ENCODE data around the gene TNIP1.

Gene TNIP1

DNA sequence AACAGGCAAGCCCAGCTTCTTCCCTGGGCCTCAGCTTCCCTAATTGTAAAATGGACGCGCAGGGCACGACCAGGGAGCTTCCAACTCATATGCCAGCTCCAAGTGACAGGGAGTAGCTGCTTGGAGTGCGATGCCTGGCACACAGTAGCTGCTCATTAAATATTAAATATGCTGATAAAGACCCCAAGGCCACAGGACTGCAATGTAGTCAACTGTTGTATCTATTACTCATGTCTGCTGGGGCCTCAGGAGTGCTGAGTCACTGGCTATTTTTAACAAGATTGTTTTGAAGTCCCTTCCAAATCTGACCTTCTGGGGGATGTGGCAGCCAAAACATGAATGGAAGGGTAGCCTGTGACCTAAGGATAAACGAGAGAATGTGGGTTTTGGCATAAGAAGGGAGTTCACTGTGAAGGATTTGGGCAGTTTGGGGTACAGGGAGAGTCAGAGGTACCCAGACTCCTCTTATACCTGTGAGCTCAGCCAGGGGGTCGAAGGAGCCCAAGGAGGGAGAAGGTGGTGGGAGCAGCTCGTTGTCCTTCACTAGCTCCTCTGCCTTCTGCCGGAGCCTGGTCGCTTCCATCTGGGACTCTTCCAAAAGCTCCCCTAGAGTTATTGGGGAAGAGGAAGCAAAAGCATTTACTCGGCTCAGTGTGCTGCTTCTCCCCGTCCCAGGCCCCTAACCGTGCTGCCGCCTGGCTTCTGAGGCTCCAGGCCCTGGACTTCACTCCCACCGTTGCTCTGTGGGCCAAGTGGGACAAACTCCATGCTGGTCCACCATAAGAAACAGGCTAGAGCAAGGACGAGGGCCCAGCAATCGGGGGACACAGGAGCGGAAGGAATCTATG, 17.5 kb downstream of the TNIP1 start:
- no peak for DNase-seq (ENCODE audit: low read depth)

DNA sequence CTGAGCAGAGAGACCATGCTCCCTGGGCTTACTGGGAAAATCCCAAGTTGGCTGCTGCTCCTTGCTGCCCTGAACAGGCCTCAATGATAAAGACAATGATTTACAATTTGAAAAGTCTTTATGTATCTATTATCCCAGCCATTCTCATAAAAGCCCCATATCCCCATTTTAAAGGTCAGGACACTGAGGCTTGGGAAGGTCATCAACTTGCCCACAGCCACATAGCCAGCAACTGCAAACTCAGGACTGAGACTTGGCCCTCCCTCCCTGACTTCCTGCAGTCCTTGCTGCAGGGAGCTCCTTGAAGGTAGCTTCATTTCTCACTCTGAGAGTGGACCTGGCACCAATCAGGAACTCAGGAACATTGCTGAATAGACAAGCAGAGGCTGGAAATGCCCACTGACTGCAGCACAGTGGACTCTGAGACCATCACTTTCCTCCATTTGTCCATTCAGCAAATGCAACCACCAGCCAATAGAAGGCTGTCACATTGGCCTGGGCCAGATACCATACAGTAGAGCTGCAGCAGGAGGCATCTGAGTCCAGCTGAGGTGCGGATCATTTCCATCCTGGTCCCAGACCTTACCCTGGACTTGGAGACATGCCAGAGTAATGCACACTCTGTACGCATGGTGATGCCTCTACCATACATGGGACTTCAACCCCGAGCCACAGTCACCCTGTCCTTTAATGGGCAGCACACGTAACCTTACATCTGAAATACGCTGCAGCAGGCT, 18.3 kb downstream of the TNIP1 start:
- DNase-seq (ENCODE audit: low read depth) = no peak

DNA sequence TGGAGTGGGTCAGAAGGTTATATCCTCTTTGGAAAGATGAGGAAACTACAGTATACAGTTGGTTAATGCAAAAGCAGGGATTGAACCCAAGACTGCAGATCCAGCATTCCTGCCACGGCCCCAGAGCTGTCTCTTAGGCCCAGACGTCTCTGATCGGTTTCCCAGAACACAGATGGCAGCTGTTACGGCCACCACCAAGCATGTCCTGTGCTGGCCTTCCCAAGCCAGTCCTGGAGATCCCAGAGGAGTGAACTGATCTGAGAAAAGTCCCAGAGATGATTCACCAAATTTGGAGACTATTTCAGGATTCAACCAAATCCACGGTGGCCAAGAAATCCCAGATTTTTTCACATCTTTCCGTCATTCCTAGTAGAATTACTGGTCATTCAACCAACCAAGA, 20.1 kb downstream of the TNIP1 start:
- DNase-seq (ENCODE audit: low read depth) = no peak

DNA sequence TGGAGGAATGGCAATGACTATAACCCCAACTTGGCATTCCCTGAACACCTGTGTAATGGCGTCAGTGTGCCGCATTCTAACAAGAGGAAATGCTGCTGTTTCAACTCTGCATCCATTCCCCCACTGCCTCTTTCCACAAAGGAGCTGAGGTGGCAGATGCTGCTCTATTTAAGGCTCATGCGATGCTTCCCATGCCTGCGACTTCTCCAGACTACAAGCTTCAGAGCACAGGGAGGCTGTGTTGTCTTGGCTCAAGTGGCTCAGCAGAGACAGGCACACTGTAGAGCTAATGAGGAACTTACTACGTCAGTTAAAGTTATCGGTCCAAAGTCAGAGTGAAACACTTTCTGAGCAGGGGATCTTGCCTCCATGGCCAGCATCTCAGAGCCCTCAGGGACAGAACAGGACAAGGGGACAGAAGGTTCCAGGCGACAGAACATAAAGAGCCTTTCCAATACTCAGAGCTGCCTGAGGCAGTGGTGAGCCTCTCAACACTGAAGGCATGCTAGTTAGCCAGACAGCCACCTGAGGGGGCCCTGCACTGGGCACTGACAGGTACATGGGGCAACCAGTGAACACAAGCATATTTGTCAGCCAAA, 21.8 kb downstream of the TNIP1 start:
- no peak for DNase-seq (ENCODE audit: low read depth)

DNA sequence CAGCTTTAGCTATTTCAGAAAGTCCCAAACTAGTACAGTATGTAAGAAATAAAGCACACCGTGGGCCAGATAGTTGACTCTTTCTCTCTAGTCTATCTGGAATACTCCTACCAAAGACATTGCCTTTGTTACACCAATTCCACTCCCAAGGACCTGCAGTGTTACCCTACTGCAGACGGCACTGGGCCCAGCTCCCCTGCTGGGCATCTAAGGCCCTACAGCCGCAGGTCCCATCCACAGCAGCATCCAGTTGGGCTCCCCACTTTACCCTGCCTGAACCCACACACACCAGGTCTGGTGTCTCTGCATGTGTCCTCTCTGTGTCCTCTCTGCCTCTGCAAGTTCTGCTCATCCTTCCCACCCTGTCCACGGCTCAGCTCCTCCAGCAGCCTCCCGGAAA, 22.5 kb downstream of the TNIP1 start:
- no peak for DNase-seq (ENCODE audit: low read depth)

DNA sequence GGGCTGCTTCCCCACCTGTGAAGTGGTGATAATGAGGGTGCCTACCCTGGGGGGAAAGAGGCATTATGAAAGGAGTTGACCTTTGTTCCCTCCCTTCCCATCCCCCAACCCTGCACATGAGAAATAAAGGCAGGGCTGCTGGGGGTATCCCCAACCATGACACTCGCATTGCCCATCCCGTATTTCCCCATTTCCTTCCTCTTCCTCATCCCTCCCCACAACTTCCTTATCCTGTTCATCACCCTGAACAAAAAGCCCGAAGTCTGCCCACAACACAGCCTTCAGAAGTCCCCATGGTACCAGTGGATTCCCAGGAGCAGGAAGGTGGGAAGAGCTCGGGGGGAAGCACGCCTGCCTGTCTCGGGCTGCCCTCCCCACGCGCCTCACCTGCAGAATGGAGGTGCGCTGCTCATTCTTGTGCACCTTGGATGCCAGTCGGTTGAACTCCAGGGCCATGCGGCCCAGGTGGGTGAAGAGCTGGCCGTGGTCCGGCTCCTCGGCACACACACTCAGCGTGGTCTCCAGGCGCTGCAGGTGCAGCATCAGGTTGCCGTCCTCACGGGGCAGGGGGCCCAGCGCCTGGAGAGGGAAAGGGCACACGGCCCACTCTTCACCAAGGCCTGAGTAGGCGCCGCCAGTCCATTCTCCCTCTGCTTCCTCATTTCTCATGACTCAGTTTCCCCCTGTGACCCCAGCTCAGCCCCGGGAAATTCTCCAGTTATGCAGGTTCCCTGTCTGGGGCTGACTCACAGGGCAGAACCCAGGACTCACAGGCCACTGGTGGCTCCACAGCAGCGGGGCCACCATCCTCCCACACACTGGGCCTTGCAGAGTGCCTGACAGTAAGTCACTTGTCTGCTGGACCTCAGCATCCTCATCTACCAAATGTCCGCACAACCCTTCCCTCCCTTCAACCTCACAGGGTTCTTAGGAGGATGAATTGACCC, 24.2 kb downstream of the TNIP1 start:
- DNase-seq (ENCODE audit: low read depth) = no peak

DNA sequence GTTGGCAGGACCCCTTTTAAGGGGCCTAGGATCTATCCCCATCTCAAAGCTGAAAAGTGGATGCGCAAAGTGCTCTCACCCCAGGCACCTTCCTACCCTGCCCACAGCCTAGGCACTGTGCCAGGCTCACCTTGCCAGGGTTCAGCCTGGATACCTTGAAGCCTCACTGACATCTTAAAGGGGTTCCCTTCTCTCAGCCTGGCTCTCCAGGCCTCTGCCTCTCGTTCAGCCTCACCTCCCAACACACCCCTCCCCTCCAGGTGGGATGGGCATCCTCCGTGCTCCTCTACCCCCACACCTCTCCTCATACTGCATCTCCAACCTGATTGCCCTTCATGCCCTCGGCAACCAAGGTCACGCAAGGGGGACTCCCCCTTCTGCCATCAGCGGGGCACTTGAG, 25.5 kb downstream of the TNIP1 start:
- no peak for DNase-seq (ENCODE audit: low read depth)

DNA sequence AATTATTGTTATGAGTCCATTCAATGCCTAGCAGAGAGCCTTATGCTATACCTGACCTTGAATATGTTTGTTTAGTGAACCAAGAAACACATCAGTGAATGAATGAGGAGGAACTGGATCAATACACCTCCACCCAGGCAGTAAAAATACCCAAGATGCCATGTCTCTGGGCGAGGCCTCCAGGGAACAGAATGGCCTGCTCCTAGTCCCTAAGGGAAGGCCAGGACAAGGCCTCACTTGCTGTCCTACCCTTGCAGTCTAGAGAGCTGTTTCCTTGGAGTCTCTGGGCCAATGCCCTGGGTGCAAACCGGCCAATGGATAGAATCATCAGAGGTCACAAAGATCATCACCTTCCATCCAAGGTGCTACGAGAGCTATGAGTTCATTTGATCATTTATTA, 26.1 kb downstream of the TNIP1 start:
- no peak for DNase-seq (ENCODE audit: low read depth)

DNA sequence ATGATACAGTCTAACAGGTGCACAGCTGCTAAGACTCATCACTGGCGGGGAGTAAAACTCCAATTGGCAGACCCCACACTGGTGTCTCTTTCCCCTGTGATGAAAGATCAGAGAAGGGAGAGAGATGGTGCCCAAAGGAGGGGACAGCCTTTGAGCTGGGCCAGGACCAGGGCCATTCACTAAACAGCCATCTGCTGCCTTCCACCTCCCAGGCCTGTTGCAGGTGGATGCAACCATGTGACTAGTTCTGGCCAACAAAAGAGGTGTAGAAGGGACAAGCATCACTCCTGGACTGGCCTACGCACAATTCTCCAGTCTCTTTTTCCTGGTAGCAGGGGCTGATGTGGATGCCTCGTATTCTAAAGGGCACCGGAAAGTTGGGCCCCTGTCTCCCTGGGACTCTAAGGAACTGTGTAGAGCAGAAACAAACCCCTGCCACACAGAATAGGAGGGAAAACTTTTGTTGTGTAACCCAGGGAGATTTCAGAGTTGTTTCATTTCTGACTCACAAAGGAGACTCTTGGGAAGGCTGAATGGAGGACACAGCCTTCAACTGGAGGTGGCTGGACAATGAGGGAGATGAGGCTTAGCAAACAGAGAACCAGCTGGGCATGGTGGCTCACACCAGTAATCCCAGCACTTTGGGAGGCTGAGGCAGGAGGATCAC, 26.9 kb downstream of the TNIP1 start:
- DNase-seq (ENCODE audit: low read depth) = no peak

DNA sequence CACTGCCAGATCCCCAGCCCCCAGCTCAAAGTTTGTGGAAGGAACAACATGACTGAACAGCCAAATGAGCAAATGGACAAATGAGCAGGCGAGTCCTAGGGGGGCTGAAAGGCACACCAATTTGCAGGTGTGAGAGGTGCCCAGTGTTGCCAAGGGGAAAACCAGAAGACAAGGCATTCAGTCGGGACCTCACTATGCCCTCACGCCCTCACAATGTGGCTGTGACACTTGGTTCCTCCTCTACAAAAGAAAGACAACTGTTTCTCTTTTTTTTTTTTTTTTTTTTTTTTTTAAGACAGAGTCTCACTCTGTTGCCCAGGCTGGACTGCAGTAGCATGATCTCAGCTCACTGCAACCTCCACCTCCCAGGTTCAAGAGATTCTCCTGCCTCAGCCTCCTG, 28.0 kb downstream of the TNIP1 start:
- no peak for DNase-seq (ENCODE audit: low read depth)

DNA sequence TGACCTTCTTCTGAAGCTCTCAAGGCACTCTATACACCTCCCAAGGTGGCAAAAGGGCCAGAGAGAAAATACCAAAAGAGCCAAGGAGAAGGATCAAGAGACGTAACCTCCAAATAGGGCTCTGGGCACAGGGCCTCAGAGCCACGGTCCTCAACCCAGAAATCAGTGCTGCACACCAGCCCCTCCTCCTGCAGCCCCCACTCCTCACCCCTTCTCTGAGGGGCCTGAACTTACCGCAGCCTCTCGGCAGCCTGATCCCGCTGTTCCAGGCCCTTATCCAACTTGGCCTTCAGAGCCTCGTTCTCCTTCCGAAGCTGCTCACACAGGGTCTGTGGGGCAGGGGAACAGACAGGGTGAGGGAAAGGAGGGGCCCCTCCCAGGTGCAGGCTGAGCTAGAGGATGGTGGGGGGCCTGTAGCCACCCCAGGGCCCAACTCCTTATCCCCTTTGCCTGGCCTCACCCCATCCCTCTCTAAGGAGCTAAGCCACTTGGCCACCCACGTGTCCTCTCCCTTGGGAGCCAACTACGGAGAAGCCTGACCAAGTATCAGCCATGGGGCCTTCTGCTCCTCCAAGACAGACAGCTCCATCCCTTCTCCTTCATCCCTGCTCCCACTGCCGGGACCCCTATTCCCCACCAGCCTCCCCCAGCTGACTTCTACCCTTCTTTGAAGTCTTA, 28.8 kb downstream of the TNIP1 start:
- no peak for DNase-seq (ENCODE audit: low read depth)

DNA sequence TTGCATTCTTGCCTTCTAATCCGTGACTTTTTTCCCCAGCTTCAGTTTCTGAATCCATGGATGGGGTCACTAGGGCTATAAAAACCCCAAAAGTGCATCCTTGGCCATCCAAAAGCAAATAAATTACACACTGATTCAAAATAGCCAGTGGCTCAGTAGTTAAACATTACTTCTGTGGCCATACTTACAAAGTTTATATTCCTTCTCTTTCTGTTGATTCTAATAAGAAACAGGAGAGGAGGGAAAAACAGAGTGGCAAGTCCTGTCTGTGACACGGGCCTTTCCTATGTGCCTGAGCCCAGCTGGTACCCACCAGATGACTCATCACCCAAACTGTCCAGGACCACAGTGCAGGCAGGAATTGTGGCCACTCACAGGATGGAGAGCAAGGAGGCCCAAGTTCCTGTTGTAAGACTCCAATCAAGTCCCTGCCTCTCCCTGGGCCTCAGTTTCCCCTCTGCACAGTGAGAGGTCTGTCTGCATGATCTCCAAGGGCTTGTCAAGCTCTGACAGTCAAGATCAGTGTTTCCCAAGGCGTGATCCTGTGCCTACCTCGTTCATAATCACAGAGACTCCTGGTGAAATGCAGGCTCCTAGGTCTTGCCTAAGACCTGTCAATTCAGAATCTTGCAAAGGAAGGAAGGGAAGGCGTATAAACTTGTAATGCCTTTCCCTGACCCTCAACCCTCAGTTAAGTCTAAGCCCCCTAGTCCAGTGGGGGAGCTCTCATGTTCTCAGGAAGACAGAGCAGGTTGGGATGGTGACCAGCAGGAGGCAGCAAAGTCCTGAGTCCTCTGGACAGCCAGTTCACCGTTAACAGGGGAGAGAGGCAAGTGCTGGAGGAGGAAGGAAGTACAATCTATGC, 29.5 kb downstream of the TNIP1 start:
- DNase-seq (ENCODE audit: low read depth) = no peak

DNA sequence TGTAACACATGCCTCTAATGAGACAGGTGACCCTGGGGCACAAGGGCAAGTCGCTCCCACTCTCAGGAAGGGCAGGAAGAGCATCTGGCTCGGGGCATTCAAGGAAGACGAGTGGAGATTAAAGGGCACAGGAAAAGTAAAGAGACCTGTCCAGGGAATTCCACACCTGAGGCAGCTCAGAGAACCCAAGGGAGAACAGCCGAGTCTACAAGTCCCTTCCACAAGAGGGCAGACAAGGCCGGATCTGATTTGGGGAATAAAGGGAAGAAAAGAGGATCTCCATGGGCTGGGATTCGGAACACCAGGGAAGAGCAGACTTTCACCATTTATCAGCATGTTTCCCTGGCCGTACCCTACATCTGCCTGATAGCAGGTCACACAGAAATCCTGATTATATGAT, 32.3 kb downstream of the TNIP1 start:
- no peak for DNase-seq (ENCODE audit: low read depth)

DNA sequence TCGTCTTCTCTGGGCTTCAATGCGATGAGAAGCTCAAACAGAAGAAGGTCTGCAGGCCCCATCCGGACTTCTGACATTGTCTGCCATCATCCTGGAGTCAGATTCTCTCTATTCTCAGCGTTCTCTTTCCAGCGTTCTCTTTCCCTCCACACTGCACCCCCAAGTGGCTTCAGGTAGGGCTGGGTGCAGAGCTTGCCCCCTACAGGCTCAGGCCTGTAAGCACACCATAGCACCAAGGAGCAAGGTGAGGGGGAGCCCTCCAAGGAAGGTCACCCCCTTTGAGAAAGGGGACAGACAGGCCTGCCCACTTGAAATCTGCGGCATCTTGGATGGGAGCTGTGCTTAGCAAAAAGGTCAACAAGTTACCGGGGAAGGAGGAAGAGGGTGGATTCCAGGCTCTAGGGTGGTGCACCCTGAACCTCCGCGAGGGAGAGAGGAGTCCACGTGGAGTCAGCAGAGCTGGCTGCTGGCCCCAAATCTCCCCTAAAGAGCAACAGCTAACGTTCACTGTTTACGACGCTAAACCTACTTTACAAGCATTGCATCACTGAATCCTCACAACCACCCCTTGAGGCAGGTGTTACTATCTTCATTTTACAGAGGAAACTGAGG, 32.9 kb downstream of the TNIP1 start:
- no peak for DNase-seq (ENCODE audit: low read depth)

DNA sequence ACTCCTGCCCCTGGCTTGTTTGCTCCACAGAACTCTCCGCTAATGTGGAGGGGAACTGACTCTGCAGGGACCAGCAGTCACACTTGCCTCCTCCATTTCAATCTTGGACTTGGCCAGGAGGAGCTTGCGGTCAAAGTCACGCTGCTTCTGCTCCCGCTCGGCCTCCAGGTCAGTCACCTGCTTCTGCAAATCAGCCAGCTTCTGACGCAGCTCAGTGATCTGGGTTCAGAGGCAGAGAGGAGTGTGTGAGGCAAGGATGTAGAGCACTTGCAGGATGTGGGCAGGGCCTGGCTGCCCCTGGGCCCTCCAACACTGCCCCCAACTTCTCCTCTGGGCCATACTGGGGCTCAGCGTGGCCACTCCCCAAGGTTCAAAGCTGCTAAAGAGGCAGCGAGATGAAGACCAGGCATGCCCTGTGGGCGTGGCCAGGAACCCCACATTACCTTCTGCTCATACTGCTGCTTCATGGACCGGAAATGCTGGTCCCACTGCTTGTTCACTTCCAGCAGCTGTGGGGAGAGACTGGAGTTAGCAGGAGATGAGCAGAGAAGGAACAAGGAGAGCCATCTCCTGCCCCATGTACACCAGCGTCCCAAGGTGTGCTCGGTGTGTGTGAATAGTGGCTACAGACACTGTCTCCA, 38.3 kb downstream of the TNIP1 start:
- DNase-seq (ENCODE audit: low read depth) = no peak

DNA sequence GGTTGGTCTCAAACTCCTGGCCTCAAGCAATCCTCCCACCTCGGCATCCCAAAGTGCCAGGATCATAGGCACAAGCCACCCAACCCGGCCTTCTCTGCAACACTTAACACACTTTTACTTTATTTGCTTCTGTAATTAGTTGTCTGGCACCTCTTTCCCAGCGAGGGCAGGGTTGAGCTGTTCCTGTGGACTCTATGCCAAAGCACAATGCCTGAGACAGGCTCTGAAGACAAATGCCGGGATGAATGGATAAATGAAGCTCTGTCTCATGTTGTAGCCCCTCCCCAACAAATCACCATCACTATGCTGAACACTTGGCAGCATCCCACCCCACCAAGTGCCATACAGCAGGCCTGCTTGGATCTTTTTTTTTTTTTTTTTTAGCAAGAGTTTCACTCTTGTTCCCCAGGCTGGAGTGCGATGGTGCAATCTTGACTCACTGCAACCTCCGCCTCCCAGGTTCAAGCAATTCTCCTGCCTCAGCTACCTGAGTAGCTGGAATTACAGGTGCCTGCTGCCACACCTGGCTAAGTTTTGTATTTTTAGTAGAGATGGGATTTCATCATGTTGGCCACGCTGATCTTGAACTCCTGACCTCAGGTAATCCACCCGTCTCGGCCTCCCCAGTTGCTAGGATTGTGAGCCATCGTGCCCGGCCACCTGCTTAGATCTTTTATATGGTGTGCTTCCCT, 39.1 kb downstream of the TNIP1 start:
- no peak for DNase-seq (ENCODE audit: low read depth)

DNA sequence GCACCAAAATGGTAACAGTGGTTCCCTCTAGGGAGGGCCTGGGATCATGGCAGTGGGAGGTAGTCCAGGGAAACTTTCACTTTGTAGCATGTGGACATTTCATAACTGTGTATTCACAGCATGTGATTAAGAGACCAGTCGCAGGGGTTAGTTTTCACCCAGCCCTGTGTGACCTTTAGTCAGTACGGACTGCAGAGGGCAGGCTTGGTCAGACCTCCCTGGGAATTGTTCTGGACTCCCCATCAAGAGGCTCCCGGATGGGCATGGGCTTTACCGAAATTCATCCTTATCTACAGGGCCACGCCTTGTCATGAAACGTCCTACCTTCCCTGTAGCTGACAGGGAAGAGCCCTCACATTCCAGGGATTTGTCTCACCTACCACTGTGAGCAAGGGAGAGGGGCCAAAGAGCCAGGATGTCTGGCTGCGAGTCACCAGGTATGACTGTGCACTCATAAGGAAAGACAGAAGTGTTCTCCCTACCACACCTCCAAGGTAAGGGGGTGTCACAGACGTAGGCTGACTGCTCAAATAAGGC, 40.6 kb downstream of the TNIP1 start:
- no peak for DNase-seq (ENCODE audit: low read depth)

DNA sequence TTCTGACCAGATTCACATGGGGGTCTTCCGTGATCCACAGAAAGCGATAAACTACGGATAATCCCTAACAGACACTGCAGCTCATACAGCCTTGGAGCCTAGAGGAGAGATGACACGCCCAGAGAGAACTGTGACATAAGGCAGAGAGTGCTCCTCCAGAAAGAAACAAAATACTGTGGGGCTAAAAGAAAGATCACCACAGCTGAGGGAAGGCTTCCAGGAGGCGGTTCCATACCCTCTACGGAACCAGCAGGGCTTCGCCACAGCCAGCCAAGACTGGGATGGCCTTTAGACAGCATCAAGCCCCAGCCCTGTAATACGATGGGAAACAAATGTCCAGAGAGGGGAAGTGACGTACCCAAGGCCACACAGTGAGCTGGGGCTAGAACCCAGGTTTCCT, 41.2 kb downstream of the TNIP1 start:
- DNase-seq (ENCODE audit: low read depth) = no peak
